Measurements from ENCODE around the gene SWT1. TPM values are rescaled to one million over a fixed set of nuclear protein-coding genes. Genes with fewer than 3 reads are reported as not detected.
"Not testable (repeated sequence)": the region's sequence is repeated elsewhere in the genome, so short reads cannot be mapped to it uniquely, and the experiment has no call there.

Gene SWT1
- total RNA-seq, 1 donor from 2014 or later, result 6.9 TPM

DNA sequence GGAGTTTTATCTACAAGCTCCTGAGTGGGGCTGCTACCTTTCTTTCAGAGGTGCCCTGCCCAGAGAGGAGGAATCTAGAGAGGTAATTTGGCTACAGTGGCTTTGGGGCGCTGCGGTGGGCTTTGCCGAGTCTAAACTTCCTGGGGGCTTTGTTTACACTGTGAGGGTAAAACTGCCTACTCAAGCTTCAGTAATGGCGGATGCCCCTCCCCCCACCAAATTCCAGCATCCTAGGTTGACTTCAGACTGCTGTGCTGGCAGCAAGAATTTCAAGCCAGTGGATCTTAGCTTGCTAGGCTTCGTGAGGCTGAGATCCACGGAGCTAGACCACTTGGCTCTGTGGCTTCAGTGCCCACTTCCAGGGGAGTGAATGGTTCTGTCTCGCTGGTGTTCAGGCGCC is 43.9 kb downstream of the SWT1 start:
- no peak for DNase-seq (ENCODE audit: extremely low spot score in 2 of 2)
- Histone ChIP-seq H3K36me3 (peaks cover 0 to 7% of the 10 kb centered on the region in 2 donors), H3K4me1 (no peaks in the 10 kb centered on the region), H3K27ac (no peak overlapping the region), H3K27me3 (no peaks in the 10 kb centered on the region), H3K4me3 (no peak overlapping the region), H3K9me3 (no peaks in the 10 kb centered on the region)
- intact Hi-C loops (cut with DNase I), result no loop called here
- TF ChIP-seq POLR2A (IDR thresholded peaks at IDR 0.05) (no peak), POLR2AphosphoS5 (IDR thresholded peaks at IDR 0.05; ENCODE audit: insufficient read depth in 1 of 2, low read depth in 1 of 2) (no peak), CTCF (IDR thresholded peaks at IDR 0.05) (no peak)

GRCh38 chr1:185207170-185207569 is 50.2 kb downstream of the SWT1 start:
- Histone ChIP-seq H3K4me1 (no peaks in the 10 kb centered on the region), H3K36me3 (peaks cover 0 to 18% of the 10 kb centered on the region in 2 donors), H3K27ac (no peak overlapping the region), H3K4me3 (no peak overlapping the region), H3K9me3 (no peaks in the 10 kb centered on the region), H3K27me3 (no peaks in the 10 kb centered on the region)
- TF ChIP-seq POLR2A (IDR thresholded peaks at IDR 0.05) (no peak), POLR2AphosphoS5 (IDR thresholded peaks at IDR 0.05; ENCODE audit: insufficient read depth in 1 of 2, low read depth in 1 of 2) (no peak), CTCF (IDR thresholded peaks at IDR 0.05) (no peak)
- no peak for DNase-seq (ENCODE audit: extremely low spot score in 2 of 2)
- intact Hi-C loops (cut with DNase I), result no loop called here

DNA sequence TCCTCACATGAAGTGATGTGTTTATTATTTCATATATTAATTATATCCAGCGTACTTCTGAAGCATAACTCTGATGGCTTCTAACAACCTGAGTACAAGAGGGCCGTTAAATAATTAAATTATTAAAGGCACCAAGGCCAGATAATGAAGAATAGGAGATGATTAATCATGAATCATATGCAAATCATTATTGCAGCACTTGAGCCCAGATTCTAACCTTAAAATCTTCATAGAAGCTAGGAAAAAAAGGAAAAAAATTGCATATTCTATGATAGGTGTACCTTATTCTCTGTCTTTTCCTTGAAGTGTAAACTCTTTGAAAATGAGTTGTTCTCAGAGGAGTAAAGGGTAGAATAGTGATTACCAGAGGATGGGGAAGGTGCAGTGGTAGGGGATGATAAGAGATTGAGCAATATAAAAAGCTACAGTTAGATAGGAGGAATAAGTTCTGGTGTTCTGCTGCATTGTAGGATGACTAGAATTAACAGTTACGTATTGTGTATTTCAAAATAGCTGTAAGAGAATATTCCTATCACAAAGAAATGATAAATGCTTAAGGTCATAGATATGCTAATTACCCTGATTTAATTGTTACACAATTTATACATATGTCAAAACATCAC is 51.1 kb downstream of the SWT1 start:
- TF ChIP-seq CTCF (IDR thresholded peaks at IDR 0.05) (no peak), POLR2A (IDR thresholded peaks at IDR 0.05) (no peak), POLR2AphosphoS5 (IDR thresholded peaks at IDR 0.05; ENCODE audit: insufficient read depth in 1 of 2, low read depth in 1 of 2) (no peak)
- peaks cover 0 to 18% of the 10 kb centered on the region in 2 donors for H3K36me3 ChIP-seq
- H3K27me3 ChIP-seq, result no peaks in the 10 kb centered on the region
- H3K27ac ChIP-seq, result no peak overlapping the region
- no peak overlapping the region for H3K4me3 ChIP-seq
- H3K4me1 ChIP-seq, result no peaks in the 10 kb centered on the region
- intact Hi-C loops (cut with DNase I), result no loop called here
- H3K9me3 ChIP-seq, result no peaks in the 10 kb centered on the region
- no peak for DNase-seq (ENCODE audit: extremely low spot score in 2 of 2)

- TF ChIP-seq POLR2AphosphoS5 (IDR thresholded peaks at IDR 0.05; ENCODE audit: insufficient read depth in 1 of 2, low read depth in 1 of 2) (no peak), POLR2A (IDR thresholded peaks at IDR 0.05) (no peak), CTCF (IDR thresholded peaks at IDR 0.05) (no peak)
- Histone ChIP-seq H3K27me3 (no peaks in the 10 kb centered on the region), H3K27ac (no peak overlapping the region), H3K4me1 (no peaks in the 10 kb centered on the region), H3K9me3 (no peaks in the 10 kb centered on the region), H3K4me3 (no peak overlapping the region), H3K36me3 (peaks cover 0 to 18% of the 10 kb centered on the region in 2 donors)
- intact Hi-C loops (cut with DNase I), result no loop called here
- no peak for DNase-seq (ENCODE audit: extremely low spot score in 2 of 2)
These were observed 51.7 kb downstream of the SWT1 start for GRCh38 chr1:185208626-185209180.

DNA sequence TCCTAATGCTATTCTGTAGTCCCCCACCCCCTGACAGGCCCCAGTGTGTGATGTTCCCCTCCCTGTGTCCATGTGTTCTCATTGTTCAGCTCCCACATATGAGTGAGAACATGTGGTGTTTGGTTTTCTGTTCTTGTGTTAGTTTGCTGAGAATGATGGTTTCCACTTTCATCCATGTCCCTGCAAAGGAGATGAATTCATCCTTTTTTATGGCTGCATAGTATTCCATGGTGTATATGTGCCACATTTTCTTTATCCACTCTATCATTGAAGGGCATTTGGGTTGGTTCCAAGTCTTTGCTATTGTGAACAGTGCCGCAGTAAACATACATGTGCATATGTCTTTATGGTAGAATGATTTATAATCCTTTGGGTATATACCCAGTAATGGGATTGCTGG is 52.4 kb downstream of the SWT1 start:
- peaks cover 0 to 18% of the 10 kb centered on the region in 2 donors for H3K36me3 ChIP-seq

More for the DNA sequence above, 52.4 kb downstream of the SWT1 start:
- H3K27me3 ChIP-seq; DNase-seq (ENCODE audit: extremely low spot score in 2 of 2); H3K4me1 ChIP-seq; H3K27ac ChIP-seq; intact Hi-C loops (cut with DNase I); H3K4me3 ChIP-seq; H3K9me3 ChIP-seq: not testable (repeated sequence)

All from vagina (tissue), 2 donors.